ENCODE data around the gene LRIG1. TPM values are rescaled to one million over a fixed set of nuclear protein-coding genes. Genes with fewer than 3 reads are reported as not detected.

The LRIG1 gene
- total and polyA plus RNA-seq, 7 donors: 4.2 to 226 (median 150) TPM

GRCh38 chr3:66495668-66496045 is 5.2 kb downstream of the LRIG1 start:
- intact Hi-C loops (cut with DNase I): loop anchor here (2.0 kb wide), 1 partner anchor 71 kb away; no protein-coding TSS in a partner anchor
- no peaks in the 10 kb centered on the region for H3K36me3 ChIP-seq
- no peaks in the 10 kb centered on the region for H3K27me3 ChIP-seq
- H3K4me1 ChIP-seq: peaks cover 2 to 75% (median 70%) of the 10 kb centered on the region in 4 donors
- peak overlapping the region; percentile 90 to 97 (median 94) for H3K27ac ChIP-seq
- no peaks in the 10 kb centered on the region for H3K9me3 ChIP-seq
- 17 to 59% methylated on average over 3 of the region's 3 CpGs for WGBS, 2 donors
- H3K4me3 ChIP-seq: peak overlapping the region in 3 of 4 donors; percentile 7 to 99 (median 90)
- DNase-seq: no peak
- TF ChIP-seq EP300 (IDR thresholded peaks at IDR 0.05) (no peak), POLR2AphosphoS5 (IDR thresholded peaks at IDR 0.05) (no peak), POLR2A (IDR thresholded peaks at IDR 0.05) (no peak), CTCF (IDR thresholded peaks at IDR 0.05) (no peak)

- Histone ChIP-seq H3K36me3 (no peaks in the 10 kb centered on the region), H3K4me1 (peaks cover 2 to 80% (median 75%) of the 10 kb centered on the region in 4 donors), H3K27me3 (no peaks in the 10 kb centered on the region), H3K9me3 (no peaks in the 10 kb centered on the region), H3K4me3 (peak overlapping the region in 3 of 4 donors; percentile 7 to 99 (median 90)), H3K27ac (peak overlapping the region; percentile 90 to 97 (median 94))
- no peak for DNase-seq
- 19 to 54% methylated on average over 7 of the region's 7 CpGs for WGBS, 2 donors
- no peak for TF ChIP-seq CTCF (IDR thresholded peaks at IDR 0.05)
- TF ChIP-seq EP300 (IDR thresholded peaks at IDR 0.05): no peak
- TF ChIP-seq POLR2A (IDR thresholded peaks at IDR 0.05): no peak
- no peak for TF ChIP-seq POLR2AphosphoS5 (IDR thresholded peaks at IDR 0.05)
- intact Hi-C loops (cut with DNase I): no loop called here
Observed at GRCh38 chr3:66494959-66495667, 5.7 kb downstream of the LRIG1 start.

DNA sequence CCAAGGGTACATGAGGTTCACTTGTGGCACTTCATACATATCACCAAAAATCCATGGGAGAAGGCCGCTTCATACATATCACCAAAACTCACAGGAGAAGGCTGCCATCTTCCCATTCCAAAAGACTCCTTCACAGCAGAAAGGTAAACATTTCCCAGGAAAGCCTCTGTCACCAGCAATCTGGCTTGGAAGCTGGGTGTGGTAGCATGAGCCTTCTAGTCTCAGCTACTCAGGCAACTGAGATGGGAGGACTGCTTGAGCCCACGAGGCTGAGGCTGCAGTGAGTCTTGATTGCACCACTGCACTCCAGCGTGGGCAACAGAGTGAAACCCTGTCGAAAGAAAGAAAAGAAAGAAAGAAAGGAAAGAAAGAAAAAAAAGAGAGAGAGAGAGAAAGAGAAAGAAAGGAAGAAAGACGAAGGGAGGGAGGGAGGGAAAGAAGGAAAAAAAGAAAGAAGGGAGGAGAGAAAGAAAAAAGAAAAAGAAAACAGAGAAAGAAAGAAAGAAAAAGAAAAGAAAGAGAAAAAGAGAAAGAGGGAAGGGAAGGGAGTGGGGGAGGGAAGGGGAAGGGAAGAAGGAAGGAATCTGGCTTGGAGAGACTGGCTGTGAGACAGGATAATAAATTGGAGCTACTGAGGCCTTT is 7.2 kb downstream of the LRIG1 start:
- Histone ChIP-seq H3K27ac (peak overlapping the region; percentile 53 to 95 (median 91)), H3K9me3 (no peaks in the 10 kb centered on the region), H3K4me1 (peaks cover 2 to 95% (median 86%) of the 10 kb centered on the region in 4 donors), H3K27me3 (no peaks in the 10 kb centered on the region), H3K36me3 (no peaks in the 10 kb centered on the region), H3K4me3 (no peak overlapping the region)
- TF ChIP-seq POLR2A (IDR thresholded peaks at IDR 0.05) (no peak), POLR2AphosphoS5 (IDR thresholded peaks at IDR 0.05) (no peak), CTCF (IDR thresholded peaks at IDR 0.05) (no peak)
- DNase-seq: no peak
- intact Hi-C loops (cut with DNase I): no loop called here
- WGBS, 2 donors: 32 to 69% methylated on average over 5 of the region's 5 CpGs

GRCh38 chr3:66492672-66493071 is 8.2 kb downstream of the LRIG1 start:
- Histone ChIP-seq H3K4me3 (no peak overlapping the region), H3K36me3 (no peaks in the 10 kb centered on the region), H3K27ac (peak overlapping the region; percentile 53 to 95 (median 91)), H3K4me1 (peaks cover 2 to 100% (median 94%) of the 10 kb centered on the region in 4 donors), H3K9me3 (no peaks in the 10 kb centered on the region), H3K27me3 (no peaks in the 10 kb centered on the region)
- intact Hi-C loops (cut with DNase I): no loop called here
- no peak for DNase-seq
- WGBS, 2 donors: 13 to 59% methylated on average over 7 of the region's 7 CpGs
- TF ChIP-seq POLR2A (IDR thresholded peaks at IDR 0.05): no peak
- no peak for TF ChIP-seq POLR2AphosphoS5 (IDR thresholded peaks at IDR 0.05)
- no peak for TF ChIP-seq EP300 (IDR thresholded peaks at IDR 0.05)
- TF ChIP-seq CTCF (IDR thresholded peaks at IDR 0.05): no peak

Data from sigmoid colon (tissue), 7 donors.